HT-29 (cell line): Measurements from ENCODE around the gene RELL2. TPM values are rescaled to one million over a fixed set of nuclear protein-coding genes. Genes with fewer than 3 reads are reported as not detected.

Source experiments
- DNase-seq: peaks from one replicate; pipeline ENCODE4 v3.0.0-alpha.2; 2015; ENCODE audit warnings: low spot score
- small RNA-seq: library from RNA; depleted of rRNA; stranded (forward); fragments of <200 nt; gene quantifications from one replicate; pipeline ENCODE3, GENCODE V24; 2014
- total RNA-seq: library from RNA; depleted of rRNA; stranded (reverse); fragments of >200 nt; shearing (Covaris generic); gene quantifications from 2 replicates; pipeline ENCODE4 v1.2.3, GENCODE V29; 2014; rRNA removed

The RELL2 gene
- total RNA-seq, 1 experiment from 2014 or later = 27.2 TPM

DNA sequence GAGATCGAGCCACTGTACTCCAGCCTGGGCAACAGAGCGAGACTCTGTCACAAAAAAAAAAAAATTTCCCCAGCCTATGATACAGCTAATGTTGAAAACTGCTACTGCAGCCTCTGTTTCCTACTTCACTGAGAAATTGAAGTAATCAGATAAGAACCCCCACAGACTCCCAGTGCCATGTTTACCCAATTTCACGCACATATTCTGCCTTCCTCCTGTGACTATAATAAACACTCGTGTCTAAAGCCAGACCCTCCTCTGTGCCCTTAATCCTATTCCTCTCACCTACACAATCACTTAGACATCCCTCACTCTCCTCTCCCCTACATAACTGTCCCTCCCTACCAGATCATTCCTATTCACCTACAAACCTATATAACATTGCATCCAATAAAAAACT is 38.9 kb downstream of the RELL2 start:
- no peak for DNase-seq

- DNase-seq = peak; percentile 9
Measured at GRCh38 chr5:141677415-141677814, 40.6 kb downstream of the RELL2 start.

DNA sequence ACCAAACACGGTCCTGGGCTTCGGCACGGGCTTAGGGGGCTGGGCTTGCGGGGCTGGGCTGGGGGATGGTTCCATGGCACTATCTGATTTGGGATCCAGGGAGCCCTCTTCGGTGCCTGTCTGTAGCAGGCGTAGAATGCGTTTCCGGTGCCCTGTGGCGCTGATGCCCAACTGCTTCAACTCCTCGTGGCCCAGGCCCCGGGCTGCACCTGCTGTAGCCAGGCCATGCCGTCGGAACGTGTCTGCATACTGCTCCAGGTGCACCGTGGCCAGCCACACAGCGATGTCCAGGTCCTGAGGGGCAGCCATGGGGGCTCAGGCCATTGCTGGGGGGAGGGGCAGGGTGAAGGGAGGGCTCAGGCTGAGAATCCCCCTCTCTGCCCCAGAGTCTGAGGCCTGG is 43.4 kb downstream of the RELL2 start:
- no peak for DNase-seq

GRCh38 chr5:141680751-141681201 is 44.0 kb downstream of the RELL2 start:
- no peak for DNase-seq

GRCh38 chr5:141681295-141681694 is 44.5 kb downstream of the RELL2 start:
- no peak for DNase-seq

- DNase-seq = peak; percentile 31
Measured at GRCh38 chr5:141681695-141682641, 45.2 kb downstream of the RELL2 start, which contains the start of gene ARAP3. Gene ARAP3 (minus strand): TSS chr5:141682230. CDS start chr5:141680486, 1,744 bp downstream.

DNA sequence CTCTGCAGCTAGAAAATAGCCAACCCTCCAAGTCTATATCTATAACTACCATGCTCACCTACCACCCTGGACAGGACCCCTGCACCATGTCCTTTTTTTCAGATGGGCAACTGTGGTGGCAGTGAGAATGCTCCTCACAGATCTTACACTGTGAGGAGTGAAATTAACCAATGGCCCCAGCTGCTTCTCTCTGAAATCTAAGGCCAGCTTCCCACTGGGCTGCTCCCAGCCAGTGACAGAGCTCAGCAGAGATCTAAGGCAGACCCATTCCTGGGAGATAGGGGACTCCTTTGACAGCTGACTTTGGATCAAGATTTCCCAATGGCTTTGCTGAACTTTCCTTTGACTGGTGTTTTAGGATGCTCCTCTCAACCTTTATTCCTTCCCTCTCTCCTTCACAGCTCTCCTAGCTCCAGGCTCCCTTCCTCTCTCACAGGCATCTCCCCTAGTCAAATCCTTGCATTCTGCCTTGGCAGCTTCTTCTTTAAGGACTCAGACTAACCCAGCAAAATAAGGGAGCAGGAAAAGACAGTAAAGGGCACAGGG is 46.9 kb downstream of the RELL2 start:
- DNase-seq = no peak

DNA sequence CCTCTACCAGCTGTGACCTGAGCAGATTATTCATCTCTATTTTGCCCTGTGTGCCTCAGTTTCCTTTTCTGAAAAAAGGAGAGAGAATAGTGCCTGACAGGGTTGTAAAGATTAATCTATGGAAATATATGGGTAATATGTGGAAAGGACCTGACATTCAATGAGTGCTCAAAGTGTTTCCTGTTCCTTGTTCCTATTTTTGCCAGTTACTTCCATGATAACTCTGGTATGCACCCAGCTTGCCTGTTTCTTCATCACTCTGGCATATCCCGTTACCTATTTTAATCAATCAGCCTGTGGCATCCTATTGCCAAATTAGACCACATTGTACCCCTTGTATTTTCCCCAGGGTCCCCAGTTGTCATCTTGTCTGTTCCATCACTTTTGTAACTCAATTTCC is 48.8 kb downstream of the RELL2 start:
- DNase-seq = no peak

GRCh38 chr5:141686648-141687416 is 50.0 kb downstream of the RELL2 start:
- DNase-seq = no peak

Small RNA genes lying within 50 kb of the gene (small RNA-seq; reads per million reads assigned to genes)
- gene RPS27AP10 = not detected

Other genes with a start within 250 kb of the RELL2 start
- 0.05 TPM in 1 of 2 replicates, not detected in the other for gene PCDHGB4, start 249.3 kb upstream of the RELL2 start, total RNA-seq
- 0.10 TPM in 1 of 2 replicates, not detected in the other for gene PCDHGA8, start 244.4 kb upstream of the RELL2 start, total RNA-seq
- gene PCDHGB5, start 239.1 kb upstream of the RELL2 start, total RNA-seq = not detected in 2 replicates
- 0.31 and 0.50 TPM in 2 replicates for gene PCDHGA9, start 234.2 kb upstream of the RELL2 start, total RNA-seq
- gene PCDHGB6, start 229.0 kb upstream of the RELL2 start, total RNA-seq = 0.18 and 0.33 TPM in 2 replicates
- gene PCDHGA10, start 224.0 kb upstream of the RELL2 start, total RNA-seq = 2.8 and 4.3 TPM in 2 replicates
- gene PCDHGB7, start 219.3 kb upstream of the RELL2 start, total RNA-seq = 0.66 and 2.1 TPM in 2 replicates
- 0.13 and 0.64 TPM in 2 replicates for gene PCDHGA11, start 215.9 kb upstream of the RELL2 start, total RNA-seq
- gene PCDHGA12, start 206.5 kb upstream of the RELL2 start, total RNA-seq = 0.13 and 0.37 TPM in 2 replicates
- gene PCDHGC3, start 161.0 kb upstream of the RELL2 start, total RNA-seq = 1.8 and 2.1 TPM in 2 replicates
- gene PCDHGC4, start 152.0 kb upstream of the RELL2 start, total RNA-seq = 1.7 TPM in 1 of 2 replicates, not detected in the other
- 0.61 TPM in 1 of 2 replicates, not detected in the other for gene PCDHGC5, start 147.9 kb upstream of the RELL2 start, total RNA-seq
- 52.1 and 74.7 TPM in 2 replicates for gene DIAPH1, start 18.0 kb upstream of the RELL2 start, total RNA-seq
- 69.8 and 84.9 TPM in 2 replicates for gene HDAC3, start 148 bp upstream of the RELL2 start, total RNA-seq
- gene FCHSD1, start 14.4 kb downstream of the RELL2 start, total RNA-seq = 24.3 and 30.6 TPM in 2 replicates
- gene ARAP3, start 45.2 kb downstream of the RELL2 start, total RNA-seq = 0.21 and 0.38 TPM in 2 replicates
- gene PCDH1, start 241.4 kb downstream of the RELL2 start, total RNA-seq = 108 and 131 TPM in 2 replicates